ENCODE results near the gene BTBD1.

DNA sequence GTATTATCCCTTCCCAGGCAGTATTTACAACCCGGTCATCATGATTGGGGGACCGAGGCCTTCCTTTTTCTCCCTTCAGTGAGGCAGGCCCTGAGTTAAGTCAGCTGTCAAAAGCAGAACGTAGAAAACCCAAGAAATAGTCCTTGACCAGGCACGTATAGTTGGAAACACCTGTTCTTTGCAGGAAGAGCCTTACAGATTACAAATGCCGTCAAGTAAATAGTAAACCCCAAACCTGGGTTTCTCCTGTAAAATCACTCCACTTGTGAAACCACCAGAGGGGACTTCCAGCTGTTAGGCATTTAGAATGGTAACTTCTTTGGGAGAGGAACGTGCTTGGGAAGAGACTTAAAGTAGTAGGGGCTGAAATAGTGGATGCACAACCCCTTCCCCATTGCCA lies 1.0 kb upstream of the BTBD1 start:
- TF ChIP-seq, protein P1, sequence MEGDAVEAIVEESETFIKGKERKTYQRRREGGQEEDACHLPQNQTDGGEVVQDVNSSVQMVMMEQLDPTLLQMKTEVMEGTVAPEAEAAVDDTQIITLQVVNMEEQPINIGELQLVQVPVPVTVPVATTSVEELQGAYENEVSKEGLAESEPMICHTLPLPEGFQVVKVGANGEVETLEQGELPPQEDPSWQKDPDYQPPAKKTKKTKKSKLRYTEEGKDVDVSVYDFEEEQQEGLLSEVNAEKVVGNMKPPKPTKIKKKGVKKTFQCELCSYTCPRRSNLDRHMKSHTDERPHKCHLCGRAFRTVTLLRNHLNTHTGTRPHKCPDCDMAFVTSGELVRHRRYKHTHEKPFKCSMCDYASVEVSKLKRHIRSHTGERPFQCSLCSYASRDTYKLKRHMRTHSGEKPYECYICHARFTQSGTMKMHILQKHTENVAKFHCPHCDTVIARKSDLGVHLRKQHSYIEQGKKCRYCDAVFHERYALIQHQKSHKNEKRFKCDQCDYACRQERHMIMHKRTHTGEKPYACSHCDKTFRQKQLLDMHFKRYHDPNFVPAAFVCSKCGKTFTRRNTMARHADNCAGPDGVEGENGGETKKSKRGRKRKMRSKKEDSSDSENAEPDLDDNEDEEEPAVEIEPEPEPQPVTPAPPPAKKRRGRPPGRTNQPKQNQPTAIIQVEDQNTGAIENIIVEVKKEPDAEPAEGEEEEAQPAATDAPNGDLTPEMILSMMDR (IDR thresholded peaks at IDR 0.05) = no peak
- TF ChIP-seq POLR2A (IDR thresholded peaks at IDR 0.05) = no peak

Data from uterus (tissue), 2 donors.